ENCODE measurements around the gene CACNA1C.
"Not testable (repeated sequence)": the region's sequence is repeated elsewhere in the genome, so short reads cannot be mapped to it uniquely, and the experiment has no call there.

CACNA1C gene

DNA sequence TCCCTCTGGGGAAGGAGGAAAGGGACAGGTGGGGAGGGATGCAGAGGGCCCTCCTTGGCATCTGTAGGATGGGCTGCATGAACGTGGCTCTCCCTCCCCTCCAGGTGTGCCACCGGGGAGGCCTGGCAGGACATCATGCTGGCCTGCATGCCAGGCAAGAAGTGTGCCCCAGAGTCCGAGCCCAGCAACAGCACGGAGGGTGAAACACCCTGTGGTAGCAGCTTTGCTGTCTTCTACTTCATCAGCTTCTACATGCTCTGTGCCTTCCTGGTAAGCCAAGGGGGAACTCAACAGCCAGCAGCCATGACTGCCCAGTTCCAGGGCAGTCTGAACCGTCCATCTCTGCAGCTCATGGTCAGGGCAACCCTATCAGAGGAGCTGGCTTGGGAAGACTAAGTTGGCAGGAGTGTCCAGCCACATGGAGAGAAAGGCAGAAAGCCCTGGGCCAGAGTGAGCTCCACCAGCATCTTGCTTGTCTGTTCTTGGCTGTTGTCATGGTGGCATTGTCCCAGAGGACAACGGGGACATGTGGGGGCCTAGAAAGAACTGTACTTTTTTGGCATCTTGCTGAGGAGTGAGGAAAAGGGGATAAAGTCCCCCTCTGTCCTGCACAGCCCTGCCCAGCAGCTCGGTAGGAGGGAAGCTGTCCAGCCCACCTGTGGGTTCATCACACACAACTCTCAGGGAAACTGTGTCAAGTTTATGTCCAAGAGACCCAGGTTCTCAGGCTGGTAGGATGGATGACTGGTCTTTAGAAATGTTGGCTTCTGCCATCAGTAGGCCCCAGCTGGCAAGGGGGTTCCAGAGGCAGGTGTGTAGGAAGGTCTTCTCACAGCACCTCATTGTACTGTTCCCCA is 612.2 kb downstream of the CACNA1C start:
- DNase-seq: no peak

DNA sequence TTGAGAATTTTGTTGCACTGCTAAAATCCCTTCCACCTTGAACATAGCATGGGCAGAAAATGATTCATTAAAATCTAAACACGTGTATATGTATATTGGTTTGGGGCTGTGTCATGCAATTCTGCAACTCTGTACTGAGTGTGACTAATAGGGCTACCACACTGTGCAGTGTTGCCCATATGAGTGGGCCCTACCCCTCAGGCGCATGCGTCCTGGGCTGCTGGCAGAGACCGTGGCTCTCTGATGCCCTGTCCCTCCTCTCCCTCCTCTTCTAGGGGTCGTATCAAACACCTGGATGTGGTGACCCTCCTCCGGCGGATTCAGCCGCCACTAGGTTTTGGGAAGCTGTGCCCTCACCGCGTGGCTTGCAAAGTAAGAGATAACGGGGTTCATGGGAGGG is 613.6 kb downstream of the CACNA1C start:
- no peak for DNase-seq

- no peak for DNase-seq
Measured at GRCh38 chr12:2666846-2667245, 614.1 kb downstream of the CACNA1C start.

- no peak for DNase-seq
Measured at GRCh38 chr12:2667716-2668440, 615.1 kb downstream of the CACNA1C start.

DNA sequence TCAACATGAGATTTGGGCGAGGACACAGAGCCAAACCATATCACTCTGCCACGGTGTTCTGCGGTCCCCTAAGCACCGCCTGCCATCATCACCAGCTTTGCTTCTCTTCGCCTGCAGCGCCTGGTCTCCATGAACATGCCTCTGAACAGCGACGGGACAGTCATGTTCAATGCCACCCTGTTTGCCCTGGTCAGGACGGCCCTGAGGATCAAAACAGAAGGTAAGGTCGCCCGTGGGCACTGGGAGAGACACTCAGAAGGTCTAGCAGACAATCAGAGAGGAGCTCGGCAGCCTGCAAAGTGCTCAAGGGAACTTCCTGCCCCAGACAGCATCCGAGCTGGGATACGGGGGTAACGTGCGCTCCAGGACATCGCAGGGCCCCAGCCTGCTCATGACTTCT is 616.0 kb downstream of the CACNA1C start:
- no peak for DNase-seq

DNA sequence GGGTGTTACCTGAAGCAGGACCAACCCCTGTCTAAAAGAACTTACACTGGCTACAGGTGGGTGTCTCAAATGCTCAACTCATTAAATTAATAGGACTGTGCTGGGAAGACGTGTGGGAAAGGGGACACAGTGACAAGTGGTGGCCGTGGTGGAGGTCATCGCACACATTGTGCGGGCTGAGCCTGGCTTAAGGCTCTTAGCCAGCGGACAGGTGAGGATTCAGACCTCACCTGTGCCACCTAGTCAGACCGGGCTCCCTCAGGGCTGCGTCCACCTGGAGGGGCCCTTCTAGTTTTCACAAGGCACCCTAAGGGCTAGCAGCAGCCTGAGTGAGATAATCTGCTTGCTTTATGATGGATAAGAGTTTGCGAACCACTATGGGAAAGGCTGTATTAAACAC is 616.8 kb downstream of the CACNA1C start:
- DNase-seq: no peak

- DNase-seq: no peak
Measured at GRCh38 chr12:2672863-2673262, 620.1 kb downstream of the CACNA1C start.

GRCh38 chr12:2673966-2674810 is 621.4 kb downstream of the CACNA1C start:
- no peak for DNase-seq

- DNase-seq: no peak
Measured at GRCh38 chr12:2675776-2676175, 623.0 kb downstream of the CACNA1C start.

DNA sequence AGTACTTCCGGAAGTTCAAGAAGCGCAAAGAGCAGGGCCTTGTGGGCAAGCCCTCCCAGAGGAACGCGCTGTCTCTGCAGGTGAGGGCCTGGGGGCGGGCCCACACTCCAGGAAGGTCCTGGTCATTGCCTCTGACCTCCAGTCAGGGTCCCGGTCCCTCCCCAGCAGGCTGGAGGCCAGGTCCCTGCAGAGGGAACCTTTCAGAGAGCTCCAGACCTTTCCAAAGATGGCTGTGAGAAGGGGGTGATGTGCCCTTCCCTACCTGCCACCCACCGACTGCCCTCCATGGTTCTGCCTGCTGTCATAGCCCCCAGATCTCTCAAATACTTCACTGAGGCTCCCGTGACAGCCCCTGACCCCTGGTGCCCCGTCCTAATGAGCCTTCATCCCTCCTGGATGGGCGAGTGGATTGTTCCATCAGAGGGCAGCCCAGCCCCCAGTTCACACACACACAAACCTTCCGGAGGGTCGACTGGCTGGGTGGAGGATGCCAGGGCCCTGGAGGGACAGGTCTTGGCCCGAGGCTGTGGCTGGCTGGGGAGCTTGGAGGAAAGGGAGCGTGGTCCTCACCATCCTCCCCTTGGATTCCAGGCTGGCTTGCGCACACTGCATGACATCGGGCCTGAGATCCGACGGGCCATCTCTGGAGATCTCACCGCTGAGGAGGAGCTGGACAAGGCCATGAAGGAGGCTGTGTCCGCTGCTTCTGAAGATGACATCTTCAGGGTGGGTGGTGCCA is 624.5 kb downstream of the CACNA1C start:
- no peak for DNase-seq

DNA sequence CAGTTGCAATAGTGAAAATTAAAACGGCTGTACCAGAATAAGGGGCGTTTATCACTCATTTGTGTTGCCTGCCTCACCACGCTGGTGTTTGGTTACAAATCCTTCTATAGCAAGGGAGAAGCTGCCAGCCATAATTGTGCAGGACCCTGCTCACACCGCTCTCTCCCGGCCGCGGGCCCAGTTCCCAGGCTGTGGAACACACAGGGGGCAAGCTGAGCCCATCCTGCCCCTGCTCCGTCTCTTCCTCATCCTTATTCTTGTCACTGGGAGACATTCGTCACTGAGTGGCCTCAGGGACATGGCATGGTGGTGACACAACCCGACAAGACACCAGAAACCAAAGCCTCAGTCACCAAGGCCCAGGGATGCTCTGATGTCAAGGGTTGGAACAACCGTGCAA is 625.6 kb downstream of the CACNA1C start:
- no peak for DNase-seq

- no peak for DNase-seq
Measured at GRCh38 chr12:2679068-2679815, 626.5 kb downstream of the CACNA1C start.

- no peak for DNase-seq
Measured at GRCh38 chr12:2679816-2680675, 627.3 kb downstream of the CACNA1C start.

- DNase-seq: no peak
Measured at GRCh38 chr12:2680676-2681039, 627.9 kb downstream of the CACNA1C start.

- no peak for DNase-seq
Measured at GRCh38 chr12:2681450-2682205, 628.8 kb downstream of the CACNA1C start.

DNA sequence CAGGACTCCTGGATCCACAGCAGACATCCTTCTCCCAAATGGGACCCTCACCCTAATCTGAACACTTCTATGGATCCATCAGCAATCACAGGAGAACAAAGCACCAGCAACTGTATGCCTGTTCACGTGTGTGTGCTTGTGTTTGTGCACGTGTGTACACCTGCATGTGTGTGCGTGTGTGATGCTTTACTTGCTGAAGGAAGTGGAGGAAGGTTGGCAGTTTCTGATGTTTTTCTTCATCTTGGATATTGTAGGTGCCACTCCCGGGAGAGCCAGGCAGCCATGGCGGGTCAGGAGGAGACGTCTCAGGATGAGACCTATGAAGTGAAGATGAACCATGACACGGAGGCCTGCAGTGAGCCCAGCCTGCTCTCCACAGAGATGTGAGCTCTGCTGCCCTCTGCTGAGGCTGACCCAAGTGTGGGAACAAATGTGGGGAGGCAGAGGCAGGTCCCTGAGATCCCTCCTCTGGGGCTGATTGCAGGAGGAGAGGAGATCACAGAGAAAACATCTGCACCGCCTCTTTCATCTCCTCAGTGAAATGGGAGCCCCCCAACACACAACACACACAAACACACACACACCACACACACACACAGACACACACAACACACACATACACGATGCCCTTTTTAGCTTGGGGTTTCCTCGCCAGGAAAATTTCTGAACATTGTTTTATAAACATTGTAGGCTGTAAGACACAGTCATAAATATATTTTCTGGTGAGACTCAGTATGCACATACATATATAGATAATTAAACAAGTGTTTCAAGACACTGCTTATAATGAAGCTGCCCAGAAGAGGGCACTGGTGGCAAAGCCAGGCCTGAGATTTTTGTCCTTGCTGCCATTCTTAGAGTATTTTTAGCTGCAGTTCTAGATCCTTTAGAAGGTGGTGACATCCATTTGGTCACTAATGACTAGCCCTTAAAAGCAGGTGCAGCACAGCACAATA is 629.8 kb downstream of the CACNA1C start:
- peak; percentile 10 for DNase-seq

DNA sequence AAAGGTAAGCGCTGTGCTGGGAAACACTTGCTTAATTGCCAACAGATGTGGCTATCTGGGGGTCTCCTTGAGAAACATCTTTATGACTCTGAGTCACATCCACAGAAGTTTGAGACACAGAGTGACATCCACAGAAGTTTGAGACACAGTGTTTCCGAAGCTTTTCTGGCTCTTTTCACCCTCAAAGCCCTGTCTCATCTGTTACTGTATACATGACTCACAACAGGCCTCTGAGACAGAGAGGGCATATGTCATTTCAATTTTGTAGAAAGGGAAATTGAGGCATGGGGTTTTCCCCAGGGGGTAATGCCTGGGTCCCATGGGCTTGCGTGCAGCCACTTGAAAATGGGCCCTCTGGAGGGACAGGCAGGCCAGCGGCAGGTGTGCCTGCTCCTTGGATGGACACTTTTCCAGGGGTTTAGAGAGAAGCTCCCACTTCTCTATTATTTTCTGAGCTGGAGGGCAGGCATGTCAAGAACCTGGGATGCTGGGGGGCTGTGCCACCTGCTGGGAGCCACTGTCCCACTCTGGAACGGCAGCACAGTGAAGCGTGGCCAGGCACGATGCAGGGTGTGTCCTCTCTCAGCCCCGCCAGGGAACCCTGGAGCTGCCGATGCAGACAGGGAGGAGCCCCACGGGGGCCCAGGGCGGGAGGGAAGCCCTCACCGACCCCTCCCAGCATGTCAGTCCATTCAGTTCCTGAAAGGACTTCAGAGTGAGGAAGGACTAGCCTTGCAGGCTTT is 630.7 kb downstream of the CACNA1C start:
- DNase-seq: no peak

DNA sequence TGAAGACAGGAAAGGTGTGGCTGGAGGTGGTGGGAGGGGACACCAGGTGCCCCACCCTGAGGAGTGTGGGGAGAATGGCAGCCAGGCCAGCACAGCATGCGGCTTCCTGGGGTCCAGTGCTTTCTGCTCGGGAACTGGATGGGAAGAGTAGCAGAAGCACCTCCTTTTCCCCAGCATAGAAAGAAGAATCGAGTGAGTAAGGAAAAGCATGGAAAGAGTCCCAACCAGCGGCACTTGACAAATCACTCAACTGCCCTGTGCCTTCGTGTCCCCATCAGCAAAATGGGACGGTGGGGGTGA is 631.2 kb downstream of the CACNA1C start:
- DNase-seq: not testable (repeated sequence)

Measured in DMS153 (cell line).